HepG2 (cell line): ENCODE measurements around the gene TRIM10. TPM values are rescaled to one million over a fixed set of nuclear protein-coding genes. Genes with fewer than 3 reads are reported as not detected.

Source experiments
- ARHGAP35 ChIP-seq: sonication (generic); formaldehyde crosslinking; IDR thresholded peaks from 2 replicates; pipeline ENCODE4 v1.9.0; 2022; ENCODE audit warnings: mild to moderate bottlenecking, inconsistent platforms, moderate library complexity, missing genetic modification reagents, borderline replicate concordance
- CREB1 ChIP-seq, 2 experiments: fragments of 450-650 bp in 1 of 2; IDR thresholded peaks; 2 replicates each; pipeline ENCODE4 v1.6.1; 2016 to 2017; ENCODE audit warnings: control low read depth in 1 of 2, mild to moderate bottlenecking in 1 of 2, missing compliant biosample characterization in 1 of 2, missing genetic modification characterization in 1 of 2
- DNMT1 ChIP-seq: sonication (generic); formaldehyde crosslinking; IDR thresholded peaks from 2 replicates; pipeline ENCODE4 v1.5.1; 2020; ENCODE audit warnings: mild to moderate bottlenecking, missing genetic modification reagents
- DNMT3B ChIP-seq: conservative IDR thresholded peaks from 2 replicates; pipeline ENCODE4 v1.6.1; 2016; ENCODE audit warnings: missing biosample characterization, control low read depth
- ELF3 ChIP-seq: IDR thresholded peaks from 2 replicates; pipeline ENCODE4 v1.6.1; 2016; ENCODE audit warnings: missing genetic modification reagents, missing compliant biosample characterization
- GRHL1 ChIP-seq: sonication (generic); formaldehyde crosslinking; conservative IDR thresholded peaks from 2 replicates; pipeline ENCODE4 v1.8.0; 2022; ENCODE audit warnings: missing genetic modification reagents
- KAT2B ChIP-seq: fragments of 150-350 bp; IDR thresholded peaks from 2 replicates; pipeline ENCODE4 v1.6.1; 2014; ENCODE audit warnings: low read depth, low read length, borderline replicate concordance
- RERE ChIP-seq: IDR thresholded peaks from 2 replicates; pipeline ENCODE4 v1.6.1; 2016; ENCODE audit warnings: low read depth, missing genetic modification reagents, missing compliant biosample characterization
- SSRP1 ChIP-seq: IDR thresholded peaks from 2 replicates; pipeline ENCODE4 v1.6.1; 2016; ENCODE audit warnings: control low read depth
- STAT5B ChIP-seq: sonication (generic); formaldehyde crosslinking; IDR thresholded peaks from 2 replicates; pipeline ENCODE4 v1.4.0; 2020; ENCODE audit warnings: missing genetic modification reagents
- TFAP4 ChIP-seq: sonication (generic); IDR thresholded peaks from 2 replicates; pipeline ENCODE4 v1.6.1; 2016; ENCODE audit warnings: low read depth, borderline replicate concordance
- ZFP41 ChIP-seq: sonication (generic); formaldehyde crosslinking; IDR thresholded peaks from 2 replicates; pipeline ENCODE4 v1.4.0; 2020; ENCODE audit warnings: mild to moderate bottlenecking, missing genetic modification reagents, borderline replicate concordance
- ZNF12 ChIP-seq: sonication (generic); formaldehyde crosslinking; IDR thresholded peaks from 2 replicates; pipeline ENCODE4 v1.5.0; 2020; ENCODE audit warnings: missing genetic modification reagents
- ZNF878 ChIP-seq: sonication (generic); formaldehyde crosslinking; IDR thresholded peaks from 2 replicates; pipeline ENCODE4 v1.8.1; 2023; ENCODE audit warnings: mild to moderate bottlenecking, missing genetic modification reagents, moderate library complexity
- polyA plus RNA-seq, 8 experiments: library from polyadenylated mRNA; depleted of rRNA in 3 of 8; stranded (reverse) in 7 of 8; unstranded in 1 of 8; fragments of >200 nt; fragmentation: Illumina TruSeq in 4 of 8; extraction: Trizol in 4 of 8; gene quantifications; 2 replicates each; pipeline versions ENCODE4 v1.2.1 to v1.2.3, GENCODE V29; 2011 to 2016; ENCODE audit warnings: low read depth in 4 of 8, missing spikeins in 1 of 8, mixed read lengths in 1 of 8; ENCODE audit not compliant: insufficient read depth in 1 of 8
- total RNA-seq, 5 experiments: library from RNA; depleted of rRNA; stranded (reverse); fragments of >200 nt; fragmentation: Illumina TruSeq; extraction: Trizol; gene quantifications; 2 replicates each; pipeline ENCODE4 v1.2.3, GENCODE V29; 2016; ENCODE audit warnings: low read depth in 1 of 5
- TF ChIP-seq, protein P1 (sequence below): sonication (generic); formaldehyde crosslinking; IDR thresholded peaks from 2 replicates; pipeline ENCODE4 v1.8.0; 2022; ENCODE audit warnings: missing genetic modification reagents, mild to moderate bottlenecking, moderate library complexity, borderline replicate concordance
- TF ChIP-seq, protein P2 (sequence below), 2 experiments: fragments of 450-650 bp in 1 of 2; sonication (generic) in 1 of 2; formaldehyde crosslinking; IDR thresholded peaks; 2 replicates each; pipeline versions ENCODE4 v1.5.0 to v1.8.0; 2020 to 2022; ENCODE audit warnings: mild to moderate bottlenecking in 1 of 2, missing genetic modification reagents in 1 of 2

The TRIM10 gene
- total and polyA plus RNA-seq, 2 of the 13 experiments (the other 11 are each of a cell fraction or from before 2014, with no cell fraction given) = 4.1 to 6.8 TPM

DNA sequence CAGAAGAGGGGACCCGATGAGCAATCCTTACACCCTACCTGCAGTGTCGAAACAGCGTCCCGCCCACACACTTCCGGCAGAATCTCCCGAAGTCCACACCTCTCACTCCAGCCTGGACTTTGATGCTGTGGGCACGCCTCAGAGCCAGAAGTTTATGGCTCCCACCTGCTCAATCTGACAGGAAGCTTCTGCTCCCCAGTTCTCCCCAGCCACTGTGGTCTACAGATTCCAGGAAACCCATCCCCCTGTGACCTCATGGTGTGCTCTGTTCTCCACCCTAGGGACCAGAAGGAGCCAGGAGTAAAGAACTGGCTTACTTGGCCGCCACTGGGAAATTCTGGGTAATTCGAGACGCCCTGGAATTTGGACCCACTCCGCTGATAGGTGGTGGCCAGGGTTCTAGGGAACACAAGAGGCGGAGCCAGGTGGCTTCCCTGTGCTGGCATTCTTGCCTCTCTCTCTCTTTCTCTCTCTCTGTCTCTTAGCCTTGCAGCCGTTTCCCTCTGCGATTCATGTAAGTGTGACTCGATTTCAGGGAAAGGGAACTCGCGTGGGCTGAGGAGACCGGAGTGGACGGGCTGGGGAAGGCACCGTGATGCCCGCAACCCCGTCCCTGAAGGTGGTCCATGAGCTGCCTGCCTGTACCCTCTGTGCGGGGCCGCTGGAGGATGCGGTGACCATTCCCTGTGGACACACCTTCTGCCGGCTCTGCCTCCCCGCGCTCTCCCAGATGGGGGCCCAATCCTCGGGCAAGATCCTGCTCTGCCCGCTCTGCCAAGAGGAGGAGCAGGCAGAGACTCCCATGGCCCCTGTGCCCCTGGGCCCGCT, 2.3 kb upstream of the TRIM10 start, which contains the start of gene TRIM15 (continued):
- TF ChIP-seq RERE (CRISPR knock-in tag) (no peak; the same call in 1 of the 2 replicates), CREB1 (IDR thresholded peaks at IDR 0.05) (no peak), CREB1 (CRISPR knock-in tag; IDR thresholded peaks at IDR 0.05) (peak; percentile 39; the same call in 1 of the 2 replicates), TFAP4 (peak; percentile 61; the same call in 1 of the 2 replicates), ZFP41 (peak; percentile 87; the same call in 1 of the 2 replicates), SSRP1 (CRISPR knock-in tag) (peak; percentile 84; the same call in 1 of the 2 replicates), ARHGAP35 (CRISPR knock-in tag) (no peak), STAT5B (CRISPR knock-in tag) (no peak), KAT2B (no peak), ZNF878 (CRISPR knock-in tag) (peak; percentile 21; the same call in 1 of the 2 replicates), GRHL1 (no peak), DNMT1 (CRISPR knock-in tag) (peak; percentile 85; the same call in 1 of the 2 replicates), DNMT3B (CRISPR knock-in tag) (peak; percentile 96; the same call in 1 of the 2 replicates), ELF3 (peak; percentile 87), ZNF12 (CRISPR knock-in tag) (peak; percentile 37; the same call in 1 of the 2 replicates)
- TF ChIP-seq, protein P1, sequence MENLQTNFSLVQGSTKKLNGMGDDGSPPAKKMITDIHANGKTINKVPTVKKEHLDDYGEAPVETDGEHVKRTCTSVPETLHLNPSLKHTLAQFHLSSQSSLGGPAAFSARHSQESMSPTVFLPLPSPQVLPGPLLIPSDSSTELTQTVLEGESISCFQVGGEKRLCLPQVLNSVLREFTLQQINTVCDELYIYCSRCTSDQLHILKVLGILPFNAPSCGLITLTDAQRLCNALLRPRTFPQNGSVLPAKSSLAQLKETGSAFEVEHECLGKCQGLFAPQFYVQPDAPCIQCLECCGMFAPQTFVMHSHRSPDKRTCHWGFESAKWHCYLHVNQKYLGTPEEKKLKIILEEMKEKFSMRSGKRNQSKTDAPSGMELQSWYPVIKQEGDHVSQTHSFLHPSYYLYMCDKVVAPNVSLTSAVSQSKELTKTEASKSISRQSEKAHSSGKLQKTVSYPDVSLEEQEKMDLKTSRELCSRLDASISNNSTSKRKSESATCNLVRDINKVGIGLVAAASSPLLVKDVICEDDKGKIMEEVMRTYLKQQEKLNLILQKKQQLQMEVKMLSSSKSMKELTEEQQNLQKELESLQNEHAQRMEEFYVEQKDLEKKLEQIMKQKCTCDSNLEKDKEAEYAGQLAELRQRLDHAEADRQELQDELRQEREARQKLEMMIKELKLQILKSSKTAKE = peak; percentile 37; the same call in 1 of the 2 replicates
- TF ChIP-seq, protein P2, sequence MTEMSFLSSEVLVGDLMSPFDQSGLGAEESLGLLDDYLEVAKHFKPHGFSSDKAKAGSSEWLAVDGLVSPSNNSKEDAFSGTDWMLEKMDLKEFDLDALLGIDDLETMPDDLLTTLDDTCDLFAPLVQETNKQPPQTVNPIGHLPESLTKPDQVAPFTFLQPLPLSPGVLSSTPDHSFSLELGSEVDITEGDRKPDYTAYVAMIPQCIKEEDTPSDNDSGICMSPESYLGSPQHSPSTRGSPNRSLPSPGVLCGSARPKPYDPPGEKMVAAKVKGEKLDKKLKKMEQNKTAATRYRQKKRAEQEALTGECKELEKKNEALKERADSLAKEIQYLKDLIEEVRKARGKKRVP (CRISPR knock-in tag; IDR thresholded peaks at IDR 0.05) = no peak; a peak in 1 of 4 replicates
